T-helper 1 cell (primary cell): ENCODE results near the gene STK16.

Source experiments
- DNase-seq, 5 donors: peaks; one replicate each; pipeline ENCODE4 v3.0.0-alpha.2; 2012 to 2020

STK16 gene

GRCh38 chr2:219289537-219290361, 44.5 kb downstream of the STK16 start:
- no peak for DNase-seq

- DNase-seq = no peak
Observed at GRCh38 chr2:219290381-219291171, 45.3 kb downstream of the STK16 start.

GRCh38 chr2:219291394-219291793, 46.1 kb downstream of the STK16 start:
- DNase-seq = no peak

GRCh38 chr2:219291910-219292490, 46.7 kb downstream of the STK16 start:
- no peak for DNase-seq

- no peak for DNase-seq
Observed at GRCh38 chr2:219292616-219293015, 47.3 kb downstream of the STK16 start.

- no peak for DNase-seq
Observed at GRCh38 chr2:219293736-219294231, 48.5 kb downstream of the STK16 start.

GRCh38 chr2:219294356-219295351, 49.4 kb downstream of the STK16 start:
- DNase-seq = peak; percentile 75 to 89 (median 83)

- no peak for DNase-seq
Observed at GRCh38 chr2:219296142-219296541, 50.9 kb downstream of the STK16 start.

GRCh38 chr2:219296631-219297391, 51.5 kb downstream of the STK16 start:
- no peak for DNase-seq

- DNase-seq = no peak
Observed at GRCh38 chr2:219297766-219298456, 52.6 kb downstream of the STK16 start.

GRCh38 chr2:219298759-219299371, 53.6 kb downstream of the STK16 start:
- DNase-seq = peak; percentile 63 to 84 (median 73)

- no peak for DNase-seq
Observed at GRCh38 chr2:219299372-219299760, 54.1 kb downstream of the STK16 start.
